M059J (cell line): Measurements from ENCODE around the gene MYBPH. TPM values are rescaled to one million over a fixed set of nuclear protein-coding genes. Genes with fewer than 3 reads are reported as not detected.

ENCODE experiments used
- DNase-seq: peaks from one replicate; pipeline ENCODE4 v3.0.0-alpha.2; 2012; ENCODE audit warnings: low read depth
- total RNA-seq: library from RNA; depleted of rRNA; stranded (reverse); fragments of >200 nt; shearing (Covaris generic); gene quantifications from 2 replicates; pipeline ENCODE4 v1.2.3, GENCODE V29; 2014

MYBPH gene
- total RNA-seq, 1 experiment from 2014 or later = not detected

DNA sequence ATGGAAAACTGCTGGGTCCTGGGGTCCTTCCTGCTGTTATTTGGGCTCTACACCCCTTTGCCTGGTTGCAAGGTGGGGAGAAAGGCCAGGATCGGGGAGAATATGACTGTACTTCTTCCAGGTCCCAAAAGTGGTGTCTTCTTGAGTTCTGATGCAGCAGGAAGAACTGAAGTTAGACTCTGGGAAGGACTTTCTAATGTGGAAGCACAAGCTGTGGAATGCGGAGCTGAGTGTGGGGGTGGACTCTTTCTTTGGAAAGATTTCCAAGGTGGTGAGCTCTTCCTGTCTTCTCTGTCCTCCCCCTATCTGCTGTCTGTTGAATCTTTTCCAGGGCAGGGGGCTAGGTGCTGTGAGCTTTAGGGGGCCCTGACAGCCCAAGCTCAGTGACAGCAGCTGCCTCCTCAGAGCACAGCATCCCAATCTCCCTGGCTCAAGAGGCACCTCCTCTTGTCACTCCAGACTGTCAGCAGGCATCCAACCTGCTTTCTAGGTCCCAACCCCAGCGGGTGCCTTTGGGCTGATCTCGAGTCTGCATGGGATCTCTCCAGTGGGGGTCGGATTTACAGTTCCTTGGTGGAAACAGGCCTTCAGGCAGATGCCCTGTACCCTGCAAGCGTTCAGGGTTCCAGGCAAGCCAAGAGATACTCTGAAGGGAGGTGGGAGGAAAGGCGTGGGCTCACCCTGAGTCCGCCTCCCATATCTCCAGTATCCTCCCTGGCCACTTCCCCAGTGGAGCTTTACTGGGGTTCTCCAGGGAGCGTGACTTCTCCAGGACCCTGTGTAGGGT, 24.9 kb downstream of the MYBPH start:
- DNase-seq = no peak

DNA sequence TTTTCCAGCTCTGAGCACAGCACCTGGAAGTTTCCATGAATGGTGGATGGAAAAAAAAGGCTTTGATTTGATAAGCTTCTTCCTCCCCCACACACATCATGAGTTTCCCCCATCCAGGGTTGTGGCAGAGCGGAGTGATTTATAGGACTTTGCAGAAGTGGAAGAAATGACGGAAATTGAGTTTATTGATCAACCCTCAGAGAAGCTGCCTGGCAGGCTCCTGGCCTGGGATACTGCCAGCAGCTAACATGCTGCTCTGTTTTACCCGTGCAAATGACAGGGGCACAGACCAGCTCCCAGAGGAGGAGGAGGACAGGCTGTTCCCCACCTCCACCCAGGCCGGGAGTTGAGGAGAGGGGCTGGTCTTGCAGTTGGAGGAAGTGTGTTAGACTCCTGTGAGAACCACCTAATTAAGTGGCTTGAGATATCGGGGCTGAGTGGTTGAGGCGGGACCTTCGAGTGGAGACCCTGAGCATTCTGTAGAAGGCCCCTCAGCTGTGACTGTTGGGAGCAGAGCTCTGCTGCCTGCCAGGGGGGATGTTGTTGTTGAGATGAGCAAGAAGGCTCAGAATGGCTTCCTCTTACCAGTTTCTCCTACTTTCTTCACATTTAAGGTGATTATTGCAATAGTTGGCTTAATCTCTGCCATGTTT, 26.3 kb downstream of the MYBPH start:
- no peak for DNase-seq

DNA sequence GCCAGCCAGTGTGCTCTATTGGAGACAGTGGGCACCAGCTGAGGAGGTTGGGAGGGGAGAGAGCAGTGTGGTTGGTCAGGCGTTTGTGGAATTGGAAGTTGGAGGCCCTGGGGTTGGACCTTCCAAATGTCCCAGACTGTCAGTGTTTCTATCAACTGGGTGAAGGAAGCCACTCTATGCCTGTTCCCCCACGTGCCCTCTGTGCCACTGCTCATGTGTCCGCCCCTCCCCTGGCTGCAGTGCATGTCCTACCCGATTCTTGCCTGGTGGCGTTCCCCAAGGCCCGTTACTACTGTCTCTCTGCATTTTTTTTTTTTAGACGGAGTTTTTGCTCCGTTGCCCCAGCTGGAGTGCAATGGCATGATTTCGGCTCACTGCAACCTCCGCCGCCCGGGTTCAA, 27.0 kb downstream of the MYBPH start:
- no peak for DNase-seq

DNA sequence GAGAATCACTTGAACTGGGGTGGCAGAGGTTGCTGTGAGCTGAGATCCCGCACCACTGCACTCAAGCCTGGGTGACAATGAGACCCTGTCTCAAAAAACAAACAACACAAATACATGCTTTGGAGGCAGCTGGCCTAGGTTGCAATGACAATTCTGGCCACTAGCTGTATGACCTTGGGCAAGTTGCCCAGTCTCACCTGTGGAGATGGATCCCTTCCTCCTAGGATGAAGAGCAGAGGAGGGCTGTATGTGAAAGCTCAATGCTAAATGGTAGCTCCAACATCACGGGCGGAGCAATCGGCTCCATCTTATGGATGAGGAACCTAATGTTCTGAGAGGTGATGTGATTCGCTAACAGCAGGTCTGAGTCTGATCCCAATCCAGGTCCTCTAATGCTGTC, 27.5 kb downstream of the MYBPH start:
- no peak for DNase-seq

DNA sequence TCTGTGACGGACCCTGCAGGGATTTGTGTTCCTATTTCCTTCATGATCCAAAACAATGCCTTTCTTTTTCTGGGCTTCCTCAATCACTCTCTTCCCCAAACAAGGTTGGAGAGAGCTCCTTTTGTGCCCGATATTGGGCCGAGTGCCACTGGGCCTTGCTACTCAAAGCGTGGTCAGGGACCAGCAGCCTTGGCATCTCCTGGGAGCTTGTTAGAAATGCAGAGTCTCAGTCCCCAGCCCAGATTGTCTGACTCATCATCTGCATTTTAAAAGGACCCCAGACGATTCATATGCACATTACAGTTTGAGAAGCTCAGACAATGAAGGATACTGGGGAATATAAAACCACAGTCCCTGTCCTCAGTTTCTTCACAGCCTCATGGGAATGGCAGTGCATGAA, 28.2 kb downstream of the MYBPH start:
- no peak for DNase-seq

DNA sequence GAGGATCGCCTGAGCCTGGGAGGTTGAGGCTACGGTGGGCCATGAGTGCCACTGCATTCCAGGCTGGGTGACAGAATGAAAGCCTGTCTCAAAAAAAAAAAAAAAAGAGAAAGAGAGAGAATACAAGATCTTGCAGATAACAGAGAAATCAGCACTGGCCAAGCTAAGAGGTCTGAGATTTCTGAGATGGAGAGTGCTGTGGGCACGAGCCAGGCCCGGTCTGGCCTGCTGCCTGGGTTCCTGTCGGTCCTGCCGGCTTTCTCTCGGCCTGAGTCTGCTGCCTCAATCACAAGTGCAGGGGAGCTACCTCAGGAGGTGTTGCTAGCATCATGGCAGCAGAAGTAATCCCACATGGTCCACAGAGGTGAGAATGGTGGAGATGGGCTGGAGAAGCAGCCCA, 29.1 kb downstream of the MYBPH start:
- DNase-seq = no peak

DNA sequence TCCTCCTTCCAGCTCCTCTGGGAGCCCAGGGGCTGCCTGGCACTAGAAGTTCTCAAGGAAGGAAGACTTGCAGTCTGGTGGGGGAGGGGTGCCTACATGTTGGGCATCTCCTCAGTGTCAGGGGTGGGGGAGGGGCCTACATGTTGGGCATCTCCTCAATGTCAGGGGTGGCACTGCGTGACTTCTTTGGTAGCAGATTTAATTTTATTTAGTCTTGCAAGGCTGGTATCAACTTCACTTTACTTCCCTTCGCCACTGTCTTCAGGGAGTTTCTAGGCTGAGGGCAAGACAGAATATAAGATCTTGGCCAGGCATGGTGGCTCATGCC, 29.6 kb downstream of the MYBPH start:
- DNase-seq = no peak

DNA sequence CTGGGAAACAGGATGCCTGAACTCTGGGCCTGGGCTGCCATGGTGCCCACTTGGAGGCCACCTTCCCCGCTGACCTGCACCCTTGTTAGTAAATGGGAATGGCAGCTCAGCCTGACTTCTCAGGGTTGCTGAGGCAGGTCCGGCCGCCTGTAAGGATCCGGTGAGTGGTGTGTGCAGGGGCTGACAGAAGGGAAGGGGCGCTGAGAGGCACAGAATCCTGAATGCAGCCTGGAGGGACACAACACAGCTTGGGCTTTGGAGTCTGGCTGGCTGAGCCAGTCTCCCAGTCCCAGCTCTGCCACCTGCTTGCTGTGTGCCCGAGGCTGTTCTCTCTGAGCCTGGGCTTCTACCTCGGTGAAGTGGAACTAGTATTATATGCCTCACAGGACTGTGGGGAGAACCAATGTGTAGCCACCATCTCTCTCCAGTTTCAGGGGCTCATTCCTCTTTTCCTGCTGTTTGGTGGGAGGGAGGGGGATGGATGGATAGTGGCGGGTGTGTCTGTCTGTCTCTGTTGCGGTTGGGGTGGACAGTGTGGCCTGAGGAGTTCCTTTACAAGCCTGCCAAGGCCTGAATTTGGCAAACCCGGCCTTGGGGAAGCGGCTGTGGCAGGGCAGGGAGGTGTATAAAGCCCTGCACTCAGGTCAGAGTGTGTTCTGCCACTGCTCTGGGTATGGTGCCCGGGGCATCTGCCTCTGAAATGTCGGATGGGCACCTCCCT, 30.1 kb downstream of the MYBPH start:
- DNase-seq = no peak

DNA sequence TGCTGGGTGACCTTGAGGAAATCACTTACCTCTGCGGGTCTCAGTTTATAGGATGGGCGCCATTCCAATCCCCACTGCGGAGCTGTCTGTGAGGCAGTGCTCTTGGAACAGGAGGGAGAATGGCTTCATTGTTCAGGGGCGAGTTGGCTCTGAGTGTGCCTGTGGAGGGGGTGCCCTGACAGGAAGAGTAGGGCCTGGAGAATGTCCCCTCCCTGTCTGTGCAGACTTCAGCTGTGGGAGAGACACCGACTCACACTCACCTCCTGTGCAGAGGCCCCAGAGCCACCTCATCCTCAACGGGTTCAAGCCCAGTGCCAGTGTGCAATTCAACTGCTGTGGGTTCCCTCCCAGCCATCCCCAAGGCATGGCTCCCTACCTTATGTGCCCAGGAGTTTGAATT, 31.0 kb downstream of the MYBPH start:
- DNase-seq = peak; percentile 40

DNA sequence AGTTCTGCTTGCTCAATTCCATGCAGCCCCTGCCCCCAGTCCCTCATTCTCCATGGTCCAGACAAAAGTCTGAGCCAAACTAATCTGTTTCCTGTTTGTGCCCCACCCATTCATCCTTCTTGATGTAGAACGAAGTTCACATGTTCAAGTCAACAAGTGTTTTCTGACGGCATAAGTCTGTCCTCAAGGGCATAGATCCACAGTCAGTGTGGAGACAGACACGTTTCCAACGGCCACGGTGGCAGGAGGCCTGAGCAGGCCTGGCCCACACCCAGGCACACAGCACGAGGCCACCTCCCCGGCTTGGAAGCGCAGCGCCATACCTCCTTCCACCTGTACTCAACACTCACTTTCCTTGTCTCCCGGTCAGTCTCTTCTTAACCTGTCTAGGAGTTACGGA, 32.0 kb downstream of the MYBPH start:
- DNase-seq = no peak

DNA sequence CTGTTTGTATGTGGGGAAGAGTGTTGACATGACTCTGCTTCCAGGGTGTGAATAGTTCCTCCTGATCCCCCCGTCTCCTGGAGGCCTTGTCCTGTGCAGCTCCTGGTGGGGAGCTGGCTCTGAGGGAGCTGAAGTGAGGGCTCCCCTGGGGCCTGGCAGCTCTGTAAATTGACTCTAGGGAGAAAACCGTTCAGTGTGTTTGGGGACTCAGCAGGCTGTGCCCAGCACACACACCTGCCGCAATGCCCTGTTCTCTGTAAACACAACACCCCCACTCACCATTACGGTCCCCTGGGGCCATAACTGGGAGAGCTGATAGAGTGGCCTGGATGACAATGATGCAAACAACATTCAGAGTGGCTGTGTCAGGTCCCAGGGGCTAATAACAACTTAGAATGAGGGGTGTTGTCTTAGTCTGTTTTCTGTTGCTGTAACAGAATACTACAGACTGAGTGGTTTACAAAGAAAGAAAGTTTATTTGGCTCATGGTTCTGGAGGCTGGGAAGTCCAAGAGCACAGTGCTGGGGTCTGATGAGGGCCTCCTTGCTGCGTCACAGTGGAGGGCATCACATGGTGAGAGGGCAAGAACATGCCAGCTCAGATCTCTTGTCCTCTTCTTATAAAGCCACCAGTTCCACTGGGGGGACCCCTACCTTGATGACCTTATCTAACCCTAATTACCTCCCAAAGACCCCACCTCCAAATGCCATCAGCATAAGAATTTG, 32.8 kb downstream of the MYBPH start:
- DNase-seq = no peak

DNA sequence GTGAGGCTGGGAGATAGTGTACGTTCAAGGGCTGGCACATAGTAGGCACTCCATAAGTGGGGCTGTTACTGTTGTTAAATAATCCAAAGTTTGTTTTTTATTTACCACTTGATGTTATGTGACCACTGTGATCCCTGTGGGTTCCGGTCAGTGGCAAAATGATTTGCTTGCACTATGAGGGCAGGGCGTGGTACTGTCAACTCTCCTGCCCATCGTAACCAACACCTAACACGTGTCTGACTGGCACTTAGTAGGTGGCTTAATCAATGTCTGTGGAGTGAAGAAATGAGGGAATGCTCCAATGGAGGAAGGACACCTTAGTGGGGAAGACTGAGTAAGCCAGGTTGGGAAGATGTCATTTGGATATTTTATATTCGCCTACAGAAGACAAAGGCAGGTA, 33.5 kb downstream of the MYBPH start:
- DNase-seq = no peak

DNA sequence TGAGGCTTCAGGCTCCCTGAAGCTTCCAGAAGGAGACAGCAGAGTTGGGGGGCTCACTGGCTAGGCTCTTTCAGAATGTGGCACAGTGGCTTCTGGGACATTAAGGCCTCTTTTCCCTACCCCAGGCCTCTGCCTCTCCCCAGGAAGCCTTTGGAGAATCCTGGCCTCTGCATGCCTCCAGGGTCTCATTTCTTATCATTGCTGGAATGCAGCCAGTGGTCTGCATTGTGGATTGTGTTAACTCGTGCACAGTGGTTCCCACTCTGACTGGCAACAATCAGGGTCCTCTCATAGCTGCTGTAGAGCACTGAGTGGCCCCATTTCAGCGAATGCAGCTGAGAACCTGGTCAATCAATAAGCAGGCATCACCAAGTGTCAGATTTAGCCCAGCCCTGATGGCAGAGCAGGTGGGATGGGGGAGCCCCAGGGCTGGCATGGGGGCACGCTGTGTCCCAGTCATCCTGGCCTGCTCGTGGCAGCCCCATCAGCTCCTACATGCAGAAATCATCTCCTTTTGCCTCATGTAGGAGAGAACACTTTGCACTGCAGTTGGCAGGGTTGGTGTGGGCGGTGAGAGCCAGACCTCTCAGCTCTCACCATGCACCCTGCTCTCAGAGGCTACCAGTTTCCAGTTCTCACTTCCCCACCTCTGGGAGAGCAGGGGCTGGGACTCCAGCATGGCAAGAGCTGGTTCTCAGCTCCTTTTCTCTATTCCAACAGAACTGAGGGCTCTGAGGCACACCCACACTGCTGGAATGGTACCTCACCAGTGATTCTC, 34.7 kb downstream of the MYBPH start:
- DNase-seq = no peak

DNA sequence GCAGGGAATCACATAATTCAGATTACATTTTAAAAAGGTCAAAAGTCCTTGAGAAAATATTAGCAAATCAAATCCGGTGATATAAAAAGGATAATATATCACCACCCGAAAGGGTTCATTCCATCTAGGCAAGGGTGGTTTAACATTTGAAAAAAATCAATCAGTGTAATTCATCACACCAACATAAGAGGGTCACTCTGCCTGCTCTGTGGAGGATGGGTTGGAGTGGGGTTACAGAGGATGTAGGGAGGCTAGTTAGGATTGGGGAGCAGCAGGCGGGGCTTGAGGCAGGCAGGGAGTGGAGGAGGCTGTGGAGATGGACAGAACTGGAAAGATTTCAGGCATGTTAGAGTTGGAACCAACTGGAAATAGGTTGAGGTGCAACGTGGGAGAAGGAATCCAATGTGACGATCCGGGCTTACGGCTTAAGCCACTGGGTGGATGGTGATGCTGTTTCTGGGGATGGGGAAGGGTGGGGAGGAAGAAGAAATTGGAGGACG, 35.6 kb downstream of the MYBPH start:
- DNase-seq = no peak

DNA sequence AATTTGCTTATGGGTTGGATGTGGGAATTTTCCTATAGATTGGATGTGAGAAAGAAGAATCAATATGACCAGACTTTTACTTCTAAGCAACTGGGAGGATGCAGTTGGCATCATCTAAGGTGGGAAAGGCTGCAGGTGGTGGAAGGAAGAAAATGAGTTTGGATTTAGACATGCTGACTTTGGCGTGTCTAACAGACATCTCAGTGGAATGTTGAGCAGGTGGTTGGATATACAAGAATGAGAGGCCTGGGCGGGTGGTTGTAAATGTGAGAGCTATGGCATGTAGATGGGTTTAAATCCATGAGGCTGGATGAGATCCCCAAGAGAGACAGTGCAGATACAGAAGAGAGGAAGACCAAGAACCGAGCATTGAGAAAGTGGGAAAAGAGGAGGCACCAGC, 37.6 kb downstream of the MYBPH start:
- no peak for DNase-seq

DNA sequence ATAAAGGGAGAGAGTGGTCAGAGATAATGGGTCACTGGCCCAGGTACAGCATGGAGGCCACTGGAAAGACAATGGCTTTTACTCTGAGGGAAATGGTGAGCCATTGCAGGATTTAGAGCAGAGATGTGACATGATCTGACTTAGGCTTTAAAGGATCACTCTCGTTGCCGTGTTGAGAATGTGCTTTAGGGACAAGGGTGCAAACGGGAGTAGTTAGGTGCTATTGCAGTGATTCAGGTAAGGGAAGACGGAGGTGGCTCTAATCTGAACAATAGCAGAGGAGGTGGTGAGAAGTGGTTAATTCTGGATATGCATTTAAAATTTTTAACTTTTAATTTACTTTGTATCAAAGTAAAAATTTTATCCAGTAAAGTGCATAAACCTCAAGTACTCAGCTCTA, 38.3 kb downstream of the MYBPH start:
- no peak for DNase-seq

DNA sequence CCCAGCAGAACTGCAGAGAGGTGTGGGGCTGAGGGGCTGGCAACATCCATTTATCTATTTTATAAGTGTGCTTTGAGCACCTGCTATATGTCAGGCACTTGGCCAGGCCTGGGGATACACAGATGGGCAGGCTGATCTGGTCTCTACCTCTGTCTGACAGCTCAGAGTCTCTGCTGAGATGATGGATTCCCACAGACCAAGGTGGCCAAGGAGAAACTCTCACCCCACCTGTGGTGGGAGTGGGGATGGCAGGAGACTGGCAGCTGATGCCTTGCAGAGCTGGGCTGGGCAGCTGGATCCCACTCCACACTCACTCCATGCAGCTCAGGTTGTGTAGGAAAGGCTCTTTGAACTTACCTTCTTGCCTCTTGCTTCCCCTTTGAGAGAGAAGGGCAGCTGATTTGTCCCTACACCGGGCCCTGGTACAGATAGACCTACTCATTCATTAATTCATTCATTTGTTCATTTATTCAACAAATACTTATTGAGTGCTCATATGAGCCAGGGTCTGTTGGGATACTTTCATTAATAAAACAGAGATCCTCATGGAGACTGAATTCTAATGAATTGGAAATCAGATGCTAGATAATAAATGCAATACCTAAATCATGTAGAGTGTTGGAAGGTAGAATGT, 39.1 kb downstream of the MYBPH start:
- DNase-seq = no peak

DNA sequence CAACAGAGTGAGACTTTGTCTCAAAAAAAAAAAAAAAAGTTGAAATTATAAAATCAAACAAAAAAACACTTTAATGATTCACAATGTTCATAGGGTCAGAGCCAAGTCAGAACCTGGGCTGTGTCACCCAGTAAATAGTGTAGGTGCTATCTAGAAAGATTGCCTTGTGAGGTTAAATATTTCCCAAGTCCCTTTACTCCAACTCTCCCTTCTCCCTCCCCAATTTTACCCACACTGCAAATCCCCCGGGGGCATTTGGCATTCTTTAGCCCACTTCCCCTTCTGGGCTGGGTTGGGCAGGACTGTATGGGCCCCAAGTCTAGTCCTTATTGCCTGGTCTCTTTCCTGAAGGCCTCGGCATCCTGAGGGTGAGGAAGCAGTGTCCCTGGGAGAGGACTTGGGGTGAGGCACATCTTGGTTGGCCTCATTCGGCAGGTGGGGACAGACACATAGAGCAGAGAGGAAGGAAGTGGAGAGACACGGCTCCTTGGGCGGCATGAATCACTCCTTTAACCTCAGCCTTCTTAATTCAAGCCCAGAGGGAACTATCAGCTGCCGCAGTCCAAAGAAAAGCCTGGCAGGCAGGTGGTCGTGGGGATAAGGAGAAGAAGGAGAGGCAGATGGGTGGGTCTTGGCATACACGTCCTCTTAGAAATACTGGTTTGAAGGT, 39.9 kb downstream of the MYBPH start:
- DNase-seq = peak; percentile 75

DNA sequence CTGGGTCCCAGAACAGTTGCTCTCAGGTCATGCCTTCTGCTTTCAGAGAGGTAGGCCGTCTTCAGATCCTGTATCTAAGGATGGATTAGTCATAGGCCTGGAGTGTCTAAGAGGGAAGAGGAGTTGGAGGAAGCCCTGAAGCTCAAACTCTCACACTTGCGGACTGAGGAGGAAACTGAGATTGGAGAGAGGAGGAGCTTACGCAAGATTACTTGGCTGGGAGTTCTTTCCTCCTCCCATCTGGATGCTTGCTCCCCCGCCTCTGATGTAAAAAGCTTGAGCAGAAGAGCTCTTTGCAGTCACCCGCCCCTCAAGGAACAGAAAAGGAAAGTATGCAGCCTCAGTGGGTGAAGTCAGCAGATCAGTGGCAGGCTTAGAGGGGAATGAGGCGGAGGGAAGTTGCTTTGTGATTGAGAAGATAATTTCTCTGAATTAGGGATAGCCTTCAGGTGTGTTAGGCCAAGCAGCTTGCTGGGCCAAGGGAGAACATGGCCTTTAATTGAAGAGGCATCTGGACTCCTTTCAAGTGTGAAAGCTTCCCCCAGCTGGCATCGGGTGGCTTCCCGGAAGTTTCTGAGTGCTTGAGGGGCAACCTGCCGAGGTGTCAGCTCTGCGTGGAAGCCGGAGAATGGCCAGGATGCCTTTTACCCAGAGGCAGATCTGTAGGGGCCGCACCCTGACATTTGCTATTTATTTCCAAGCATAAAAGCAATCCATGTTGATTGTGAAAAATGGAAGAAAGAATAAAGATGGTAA, 41.5 kb downstream of the MYBPH start:
- no peak for DNase-seq
